GM12878 (cell line): Measurements from ENCODE around the gene FAM199X. TPM values are rescaled to one million over a fixed set of nuclear protein-coding genes. Genes with fewer than 3 reads are reported as not detected.

Experiments used
- ATF2 ChIP-seq: IDR thresholded peaks from 2 replicates; pipeline ENCODE4 v1.6.1; 2012; ENCODE audit warnings: low read length, inconsistent platforms
- BCLAF1 ChIP-seq: fragments of 450-650 bp; IDR thresholded peaks from 2 replicates; pipeline ENCODE4 v1.6.1; 2017; ENCODE audit warnings: antibody characterized with exemption, mild to moderate bottlenecking, moderate library complexity
- BMI1 ChIP-seq: fragments of 450-650 bp; IDR thresholded peaks from 2 replicates; pipeline ENCODE4 v1.6.1; 2016; ENCODE audit warnings: mild to moderate bottlenecking, moderate library complexity, borderline replicate concordance
- CUX1 ChIP-seq: IDR thresholded peaks from 2 replicates; pipeline ENCODE4 v1.6.1; 2012; ENCODE audit warnings: improper control_type of control experiment, low read depth, low read length; ENCODE audit not compliant: insufficient replicate concordance
- ESRRA ChIP-seq: IDR thresholded peaks from 2 replicates; pipeline ENCODE4 v1.6.1; 2012; ENCODE audit warnings: mild to moderate bottlenecking, low read length, improper control_type of control experiment
- HSF1 ChIP-seq: fragments of 150-350 bp; IDR thresholded peaks from 2 replicates; pipeline ENCODE4 v1.6.1; 2014; ENCODE audit warnings: mild to moderate bottlenecking, low read depth, low read length
- IRF4 ChIP-seq: IDR thresholded peaks from 2 replicates; pipeline ENCODE4 v1.6.1; 2011; ENCODE audit warnings: low read depth, low read length
- JUNB ChIP-seq: IDR thresholded peaks from 2 replicates; pipeline ENCODE4 v1.6.1; 2016; ENCODE audit warnings: antibody characterized with exemption, mild to moderate bottlenecking
- KLF5 ChIP-seq: fragments of 450-650 bp; IDR thresholded peaks from 2 replicates; pipeline ENCODE4 v1.6.1; 2014; ENCODE audit warnings: mild to moderate bottlenecking; ENCODE audit not compliant: partially characterized antibody
- MTA2 ChIP-seq: fragments of 450-650 bp; IDR thresholded peaks from 2 replicates; pipeline ENCODE4 v1.6.1; 2016; ENCODE audit warnings: low read depth, mild to moderate bottlenecking, moderate library complexity
- NR2C1 ChIP-seq: fragments of 450-650 bp; IDR thresholded peaks from 2 replicates; pipeline ENCODE4 v1.6.1; 2017; ENCODE audit warnings: antibody characterized with exemption, mild to moderate bottlenecking, moderate library complexity
- NR2F1 ChIP-seq: fragments of 450-650 bp; conservative IDR thresholded peaks from 2 replicates; pipeline ENCODE4 v1.6.1; 2017; ENCODE audit warnings: mild to moderate bottlenecking
- POLR2A ChIP-seq: IDR thresholded peaks from 2 replicates; pipeline ENCODE4 v1.6.1; 2011; ENCODE audit warnings: low read depth, mild to moderate bottlenecking, low read length
- POU2F2 ChIP-seq: IDR thresholded peaks from 3 replicates; pipeline ENCODE4 v1.6.1; 2011; ENCODE audit warnings: low read depth, mild to moderate bottlenecking, low read length, borderline replicate concordance
- SPI1 ChIP-seq: IDR thresholded peaks from 2 replicates; pipeline ENCODE4 v1.6.1; 2011; ENCODE audit warnings: low read depth, mild to moderate bottlenecking, low read length, moderate library complexity, borderline replicate concordance; ENCODE audit not compliant: insufficient read depth
- STAT3 ChIP-seq: IDR thresholded peaks from 2 replicates; pipeline ENCODE4 v1.6.1; 2011; ENCODE audit warnings: low read depth, low read length, improper control_type of control experiment
- SUPT20H ChIP-seq: IDR thresholded peaks from 2 replicates; pipeline ENCODE4 v1.6.1; 2011; ENCODE audit warnings: low read depth, mild to moderate bottlenecking, low read length, moderate library complexity, borderline replicate concordance; ENCODE audit not compliant: control insufficient read depth
- TAF1 ChIP-seq: IDR thresholded peaks from 2 replicates; pipeline ENCODE4 v1.6.1; 2011; ENCODE audit warnings: mild to moderate bottlenecking, low read depth, low read length, borderline replicate concordance
- TCF7 ChIP-seq: IDR thresholded peaks from 2 replicates; pipeline ENCODE4 v1.6.1; 2014; ENCODE audit warnings: antibody characterized with exemption, borderline replicate concordance
- YBX1 ChIP-seq: fragments of 450-650 bp; IDR thresholded peaks from 2 replicates; pipeline ENCODE4 v1.6.1; 2016; ENCODE audit warnings: antibody characterized with exemption
- polyA plus RNA-seq, 11 experiments: library from polyadenylated mRNA; depleted of rRNA in 4 of 11; unstranded in 6 of 11; stranded (reverse) in 5 of 11; fragments of >200 nt; fragmentation: Nextera tagmentation in 4 of 11; fragmentation: Illumina TruSeq in 1 of 11; extraction: Ambion mirVana in 4 of 11; extraction: Trizol in 1 of 11; gene quantifications; 1 replicate in 1 of 11; 2 replicates in 10 of 11; pipeline versions ENCODE4 v1.2.1 to v1.2.3, GENCODE V29; 2011 to 2016; ENCODE audit warnings: inconsistent platforms in 2 of 11, missing spikeins in 2 of 11, low read depth in 1 of 11
- total RNA-seq, 4 experiments: library from RNA; depleted of rRNA in 3 of 4; stranded (reverse); fragments of >200 nt in 3 of 4; fragmentation: Illumina TruSeq in 1 of 4; extraction: Trizol in 1 of 4; gene quantifications; 2 replicates each; pipeline versions ENCODE4 v1.2.1 to v1.2.3, GENCODE V29; 2013 to 2021

Gene FAM199X
- total and polyA plus RNA-seq, 10 of the 15 experiments (the other 5 are each of a cell fraction or from before 2014, with no cell fraction given): 2.4 to 10.9 (median 9.1) TPM

GRCh38 chrX:104165894-104166734 is at the start of gene FAM199X (continued):
- no peak for TF ChIP-seq CUX1
- no peak for TF ChIP-seq SUPT20H
- TF ChIP-seq TCF7: no peak
- no peak for TF ChIP-seq STAT3
- TF ChIP-seq SPI1: no peak
- no peak for TF ChIP-seq HSF1
- no peak for TF ChIP-seq NR2C1
- TF ChIP-seq BMI1: no peak
- TF ChIP-seq YBX1: no peak
- TF ChIP-seq JUNB: no peak
- no peak for TF ChIP-seq KLF5
- 0 out of 2 replicates have a peak, but pooled peaks have one; percentile 36 for TF ChIP-seq ESRRA
- peak; percentile 43; the same call in 1 of the 2 replicates for TF ChIP-seq NR2F1
- 0 out of 2 replicates have a peak, but pooled peaks have one; percentile 23 for TF ChIP-seq TAF1
- no peak for TF ChIP-seq MTA2
- no peak for TF ChIP-seq POU2F2
- no peak for TF ChIP-seq BCLAF1
- TF ChIP-seq IRF4: no peak
- TF ChIP-seq ATF2: no peak
- peak; percentile 75 for TF ChIP-seq POLR2A
